K562 (cell line): ENCODE measurements around the gene CLIC1. TPM values are rescaled to one million over a fixed set of nuclear protein-coding genes. Genes with fewer than 3 reads are reported as not detected.

ENCODE experiments used
- ARID2 ChIP-seq: fragments of 450-650 bp; IDR thresholded peaks from 2 replicates; pipeline ENCODE4 v1.6.1; 2017; ENCODE audit warnings: antibody characterized with exemption, mild to moderate bottlenecking
- BDP1 ChIP-seq: IDR thresholded peaks from 3 replicates; pipeline ENCODE4 v1.6.1; 2011; ENCODE audit not compliant: insufficient read length, insufficient read depth
- HCFC1 ChIP-seq: IDR thresholded peaks from 2 replicates; pipeline ENCODE4 v1.6.1; 2012; ENCODE audit warnings: low read depth, low read length, improper control_type of control experiment
- HDAC3 ChIP-seq: fragments of 450-650 bp; IDR thresholded peaks from 2 replicates; pipeline ENCODE4 v1.6.1; 2018; ENCODE audit warnings: borderline replicate concordance, mild to moderate bottlenecking, moderate library complexity; ENCODE audit not compliant: partially characterized antibody
- HINFP ChIP-seq: fragments of 450-650 bp; conservative IDR thresholded peaks from 2 replicates; pipeline ENCODE4 v1.6.1; 2016; ENCODE audit warnings: missing genetic modification characterization, low read depth, mild to moderate bottlenecking, control low read depth, missing compliant biosample characterization
- LCOR ChIP-seq: sonication (generic); formaldehyde crosslinking; IDR thresholded peaks from 2 replicates; pipeline ENCODE4 v1.8.0; 2022; ENCODE audit warnings: mild to moderate bottlenecking, missing genetic modification reagents
- POU5F1 ChIP-seq: fragments of 150-350 bp; IDR thresholded peaks from 2 replicates; pipeline ENCODE4 v1.6.1; 2014; ENCODE audit warnings: borderline replicate concordance, low read length, low read depth, mild to moderate bottlenecking; ENCODE audit not compliant: partially characterized antibody
- PYGO2 ChIP-seq: fragments of 450-650 bp; IDR thresholded peaks from 2 replicates; pipeline ENCODE4 v1.6.1; 2016; ENCODE audit warnings: mild to moderate bottlenecking, missing genetic modification characterization, moderate library complexity, missing compliant biosample characterization
- RFX1 ChIP-seq: fragments of 450-650 bp; IDR thresholded peaks from 2 replicates; pipeline ENCODE4 v1.6.1; 2016; ENCODE audit warnings: mild to moderate bottlenecking, moderate library complexity
- SMAD3 ChIP-seq: fragments of 450-650 bp; formaldehyde crosslinking; conservative IDR thresholded peaks from 2 replicates; pipeline ENCODE4 v1.4.0; 2020; ENCODE audit warnings: mild to moderate bottlenecking
- SMAD4 ChIP-seq: fragments of 250-450 bp; sonication (Bioruptor Pico); conservative IDR thresholded peaks from 2 replicates; pipeline ENCODE4 v1.8.0; 2021; ENCODE audit warnings: inconsistent platforms, mild to moderate bottlenecking, moderate library complexity
- SP2 ChIP-seq: IDR thresholded peaks from 2 replicates; pipeline ENCODE4 v1.6.1; 2011; ENCODE audit warnings: mild to moderate bottlenecking, low read depth, low read length, moderate library complexity; ENCODE audit not compliant: poor library complexity, severe bottlenecking; ENCODE audit errors: extremely low read depth
- TBP ChIP-seq: optimal IDR thresholded peaks from 2 replicates; pipeline ENCODE3; 2011; ENCODE audit warnings: low read depth, low read length, improper control_type of control experiment
- ZC3H8 ChIP-seq: fragments of 450-650 bp; IDR thresholded peaks from 2 replicates; pipeline ENCODE4 v1.6.1; 2017
- ZNF143 ChIP-seq: sonication (generic); formaldehyde crosslinking; IDR thresholded peaks from 2 replicates; pipeline ENCODE4 v1.9.0; 2022; ENCODE audit warnings: mild to moderate bottlenecking, missing genetic modification reagents
- ZNF316 ChIP-seq: fragments of 450-650 bp; IDR thresholded peaks from 2 replicates; pipeline ENCODE4 v1.6.1; 2016
- ZNF395 ChIP-seq: fragments of 200-800 bp; sonication (Bioruptor generic); IDR thresholded peaks from 2 replicates; pipeline ENCODE4 v1.6.1; 2017; ENCODE audit warnings: missing genetic modification characterization, missing compliant biosample characterization
- ZNF780A ChIP-seq: fragments of 250-450 bp; sonication (Bioruptor Pico); IDR thresholded peaks from 2 replicates; pipeline ENCODE4 v1.5.0; 2021; ENCODE audit warnings: mild to moderate bottlenecking
- ZNF830 ChIP-seq: fragments of 250-450 bp; sonication (Bioruptor Pico); IDR thresholded peaks from 2 replicates; pipeline ENCODE4 v1.5.0; 2021; ENCODE audit warnings: mild to moderate bottlenecking
- polyA plus RNA-seq, 8 experiments: library from polyadenylated mRNA; depleted of rRNA in 4 of 8; stranded (reverse) in 5 of 8; unstranded in 3 of 8; fragments of >200 nt; fragmentation: Nextera tagmentation in 2 of 8; fragmentation: Illumina TruSeq in 1 of 8; extraction: Ambion mirVana in 2 of 8; extraction: Trizol in 1 of 8; gene quantifications; 2 replicates each; pipeline versions ENCODE4 v1.2.1 to v1.2.3, GENCODE V29; 2011 to 2014; ENCODE audit warnings: inconsistent platforms in 1 of 8, missing spikeins in 1 of 8
- total RNA-seq, 7 experiments: library from RNA; depleted of rRNA in 6 of 7; stranded (reverse); fragments of >200 nt in 6 of 7; fragmentation: Illumina TruSeq in 2 of 7; extraction: Trizol in 2 of 7; gene quantifications; 2 replicates each; pipeline versions ENCODE4 v1.2.1 to v1.2.3, GENCODE V29; 2011 to 2021; ENCODE audit warnings: low replicate concordance in 1 of 7
- TF ChIP-seq, protein P1 (sequence below): fragments of 250-450 bp; sonication (Bioruptor Pico); IDR thresholded peaks from 2 replicates; pipeline ENCODE4 v1.5.0; 2021; ENCODE audit warnings: mild to moderate bottlenecking, moderate library complexity
- TF ChIP-seq, protein P2 (sequence below), 3 experiments: IDR thresholded peaks in 2 of 3; conservative IDR thresholded peaks in 1 of 3; 2 replicates each; pipeline ENCODE4 v1.5.1; 2011 to 2012; ENCODE audit warnings: low read length in 3 of 3, mild to moderate bottlenecking in 3 of 3, control low read depth in 2 of 3, improper control_type of control experiment in 1 of 3, inconsistent platforms in 1 of 3, low read depth in 1 of 3, mixed read lengths in 1 of 3, moderate library complexity in 1 of 3; ENCODE audit not compliant: insufficient read depth in 2 of 3

Gene CLIC1
- total and polyA plus RNA-seq, 9 of the 15 experiments (the other 6 are each of a cell fraction or from before 2014, with no cell fraction given), result 1,267 to 2,419 (median 1,808) TPM

DNA sequence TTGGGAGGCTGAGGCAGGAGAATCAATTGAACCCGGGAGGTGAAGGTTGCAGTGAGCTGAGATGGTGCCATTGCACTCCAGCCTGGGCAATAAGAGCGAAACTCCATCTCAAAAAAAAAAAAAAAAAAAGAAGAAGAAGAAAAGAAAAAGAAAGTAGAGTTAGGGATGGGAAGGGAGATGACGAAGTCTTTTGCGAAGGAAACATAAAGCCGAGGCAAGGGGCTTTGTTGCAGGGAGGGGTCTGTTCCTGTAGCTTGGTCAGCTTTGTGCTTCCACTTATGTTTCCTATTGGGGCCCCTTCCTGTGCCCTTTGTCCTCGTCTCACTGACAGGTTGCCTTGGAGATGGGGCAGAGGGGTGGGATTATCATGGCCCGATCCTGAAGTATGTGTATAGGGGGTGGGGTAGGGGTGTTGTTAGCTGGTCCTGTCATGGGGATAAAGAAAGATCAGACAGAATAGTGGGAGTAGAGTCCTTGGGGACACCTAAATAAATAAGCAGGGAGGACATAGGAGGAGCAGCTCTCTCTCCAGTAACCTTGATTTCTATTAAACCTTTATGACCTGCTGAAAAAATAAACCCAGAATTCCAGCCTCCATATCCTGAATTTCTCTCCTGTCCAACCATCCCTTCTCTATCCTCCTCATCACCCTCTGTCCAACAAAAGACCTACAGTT, 1.1 kb upstream of the CLIC1 start (continued):
- TF ChIP-seq PYGO2 (tag) (peak; percentile 14; the same call in 1 of the 2 replicates), TBP (no peak), ZC3H8 (peak; percentile 37; the same call in 1 of the 2 replicates), ARID2 (peak; percentile 77), ZNF780A (CRISPR knock-in tag) (no peak), ZNF830 (CRISPR knock-in tag) (peak; percentile 89; the same call in 1 of the 2 replicates), ZNF395 (no peak), BDP1 (no peak), ZNF316 (peak; percentile 51; the same call in 1 of the 2 replicates), ZNF143 (CRISPR knock-in tag) (no peak), HDAC3 (no peak), RFX1 (no peak), LCOR (CRISPR knock-in tag) (no peak), SMAD4 (no peak), SP2 (no peak), SMAD3 (CRISPR knock-in tag) (0 out of 2 replicates have a peak, but pooled peaks have one; percentile 40), POU5F1 (no peak), HINFP (no peak), HCFC1 (no peak)
- TF ChIP-seq, protein P1, sequence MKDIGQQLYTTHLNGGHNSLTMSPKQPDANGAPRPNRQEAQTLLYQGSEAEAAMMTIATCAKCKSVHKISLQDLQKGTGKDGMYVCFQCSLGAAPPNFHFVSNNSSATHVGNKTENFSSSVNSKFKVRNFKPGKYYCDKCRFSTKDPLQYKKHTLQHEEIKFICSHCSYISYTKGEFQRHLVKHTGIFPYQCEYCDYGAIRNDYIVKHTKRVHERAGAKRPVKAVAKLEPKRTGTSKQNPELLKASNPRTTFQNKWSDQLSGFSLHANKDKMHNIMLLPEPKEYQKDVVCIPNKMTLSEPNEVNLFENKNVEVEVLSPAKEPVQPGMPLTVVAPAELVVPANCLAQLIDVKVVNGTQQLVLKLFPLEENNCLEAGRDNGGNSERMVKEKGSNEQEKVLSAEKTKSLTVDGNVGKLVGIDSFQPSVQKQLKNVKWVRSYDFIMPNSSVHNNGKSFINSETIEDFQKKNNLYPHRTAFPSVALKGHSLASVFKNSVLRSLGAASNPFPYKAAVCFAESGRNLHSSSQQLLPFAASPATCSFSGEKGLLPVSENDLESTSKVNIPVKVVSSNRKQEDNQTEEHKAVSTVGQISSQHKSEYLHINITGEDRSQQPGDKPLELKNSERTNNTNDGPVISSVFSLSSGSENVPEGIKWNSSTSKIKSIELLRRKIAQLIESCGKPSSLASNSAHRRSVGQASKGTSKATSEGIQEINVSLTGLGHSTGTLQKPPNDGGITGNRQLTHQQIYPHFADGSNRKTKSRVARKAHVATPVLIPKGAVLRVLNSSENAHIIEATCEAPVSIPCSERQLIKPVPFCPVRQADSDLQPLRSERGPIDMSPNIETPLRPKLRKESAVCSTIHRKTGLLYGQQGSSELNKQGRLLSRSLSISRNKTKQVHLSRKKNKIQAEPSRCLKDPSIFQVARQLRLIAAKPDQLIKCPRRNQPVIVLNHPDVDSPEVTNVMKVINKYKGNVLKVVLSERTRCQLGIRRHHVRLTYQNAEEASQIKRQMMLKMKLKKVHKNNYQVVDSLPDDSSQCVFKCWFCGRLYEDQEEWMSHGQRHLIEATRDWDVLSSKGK, result no peak
- TF ChIP-seq, protein P2, sequence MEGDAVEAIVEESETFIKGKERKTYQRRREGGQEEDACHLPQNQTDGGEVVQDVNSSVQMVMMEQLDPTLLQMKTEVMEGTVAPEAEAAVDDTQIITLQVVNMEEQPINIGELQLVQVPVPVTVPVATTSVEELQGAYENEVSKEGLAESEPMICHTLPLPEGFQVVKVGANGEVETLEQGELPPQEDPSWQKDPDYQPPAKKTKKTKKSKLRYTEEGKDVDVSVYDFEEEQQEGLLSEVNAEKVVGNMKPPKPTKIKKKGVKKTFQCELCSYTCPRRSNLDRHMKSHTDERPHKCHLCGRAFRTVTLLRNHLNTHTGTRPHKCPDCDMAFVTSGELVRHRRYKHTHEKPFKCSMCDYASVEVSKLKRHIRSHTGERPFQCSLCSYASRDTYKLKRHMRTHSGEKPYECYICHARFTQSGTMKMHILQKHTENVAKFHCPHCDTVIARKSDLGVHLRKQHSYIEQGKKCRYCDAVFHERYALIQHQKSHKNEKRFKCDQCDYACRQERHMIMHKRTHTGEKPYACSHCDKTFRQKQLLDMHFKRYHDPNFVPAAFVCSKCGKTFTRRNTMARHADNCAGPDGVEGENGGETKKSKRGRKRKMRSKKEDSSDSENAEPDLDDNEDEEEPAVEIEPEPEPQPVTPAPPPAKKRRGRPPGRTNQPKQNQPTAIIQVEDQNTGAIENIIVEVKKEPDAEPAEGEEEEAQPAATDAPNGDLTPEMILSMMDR (IDR thresholded peaks at IDR 0.05 in 2 of 3, conservative IDR thresholded peaks at IDR 0.05 in 1 of 3; ENCODE audit: insufficient read depth in 2 of 3, low read depth in 1 of 3, low read length in 3 of 3), result no peak
